GM19023 (cell line): Measurements from ENCODE around the gene TCTA.

Experiments
- ATAC-seq: cut with Tn5 transposase; IDR thresholded peaks from one replicate; pipeline ENCODE4 v1.9.1; 2021; ENCODE audit warnings: mild to moderate bottlenecking, moderate library complexity; ENCODE audit not compliant: unreplicated experiment

TCTA gene

GRCh38 chr3:49456466-49456865 lies 44.2 kb downstream of the TCTA start:
- ATAC-seq: no peak

- ATAC-seq: no peak
Observed at GRCh38 chr3:49460188-49460890, 48.1 kb downstream of the TCTA start.

GRCh38 chr3:49460956-49461355 lies 48.7 kb downstream of the TCTA start:
- no peak for ATAC-seq

GRCh38 chr3:49461443-49462171 lies 49.4 kb downstream of the TCTA start:
- no peak for ATAC-seq

GRCh38 chr3:49462222-49462621 lies 50.0 kb downstream of the TCTA start:
- no peak for ATAC-seq

GRCh38 chr3:49465270-49466034 lies 53.2 kb downstream of the TCTA start:
- no peak for ATAC-seq
